Keratinocyte (primary cell): ENCODE data around the gene EHMT1. TPM values are rescaled to one million over a fixed set of nuclear protein-coding genes. Genes with fewer than 3 reads are reported as not detected.

Source experiments
- DNase-seq: peaks from one replicate; pipeline ENCODE4 v3.0.0-alpha.2; 2011; ENCODE audit warnings: low read depth, missing footprints, low spot score
- FAIRE-seq: peaks from 2 replicates; lab custom pipeline; 2011; peaks lifted over from hg19 to GRCh38; lab: Jason Lieb, UNC
- H2AFZ ChIP-seq: 2 replicates; pipeline ENCODE4 v1.6.0; 2012; ENCODE audit warnings: low read length, control low read depth, inconsistent platforms; ENCODE audit not compliant: control insufficient read depth
- H3K27ac ChIP-seq: 2 replicates; pipeline ENCODE4 v1.5.1; 2011; ENCODE audit warnings: low read length; ENCODE audit not compliant: control insufficient read depth, insufficient read depth
- H3K27me3 ChIP-seq: 3 replicates; pipeline ENCODE4 v1.6.0; 2011; ENCODE audit warnings: low read length; ENCODE audit not compliant: control insufficient read depth, insufficient read depth; ENCODE audit errors: extremely low read depth
- H3K36me3 ChIP-seq, 2 experiments: 2 replicates in 1 of 2; 3 replicates in 1 of 2; pipeline ENCODE4 v1.5.1; 2011; ENCODE audit warnings: low read length in 2 of 2, mild to moderate bottlenecking in 1 of 2; ENCODE audit not compliant: control insufficient read depth in 2 of 2, insufficient read depth in 2 of 2; ENCODE audit errors: extremely low read depth in 1 of 2
- H3K4me1 ChIP-seq: 3 replicates; pipeline ENCODE4 v1.5.1; 2011; ENCODE audit warnings: low read length; ENCODE audit not compliant: control insufficient read depth, insufficient read depth; ENCODE audit errors: extremely low read depth
- H3K4me2 ChIP-seq: 3 replicates; pipeline ENCODE4 v1.6.0; 2011; ENCODE audit warnings: low read depth, low read length; ENCODE audit not compliant: control insufficient read depth, insufficient read depth; ENCODE audit errors: extremely low read depth
- H3K4me3 ChIP-seq, 3 experiments: fragments of 200-600 bp in 1 of 3; sonication (generic) in 1 of 3; 2 replicates in 2 of 3; 3 replicates in 1 of 3; pipeline ENCODE4 v1.5.1; 2011 to 2016; ENCODE audit warnings: low read length in 3 of 3, mild to moderate bottlenecking in 3 of 3, control low read depth in 2 of 3, inconsistent platforms in 1 of 3, low read depth in 1 of 3, mixed read lengths in 1 of 3, mixed run types in 1 of 3, moderate library complexity in 1 of 3; ENCODE audit not compliant: control insufficient read depth in 2 of 3, insufficient read depth in 2 of 3; ENCODE audit errors: extremely low read depth in 1 of 3
- H3K79me2 ChIP-seq: 2 replicates; pipeline ENCODE4 v1.6.0; 2012; ENCODE audit warnings: low read length; ENCODE audit not compliant: control insufficient read depth, insufficient read depth
- H3K9ac ChIP-seq: 3 replicates; pipeline ENCODE4 v1.6.0; 2011; ENCODE audit warnings: low read length; ENCODE audit not compliant: control insufficient read depth, insufficient read depth; ENCODE audit errors: extremely low read depth
- H3K9me1 ChIP-seq: 3 replicates; pipeline ENCODE4 v1.6.0; 2011; ENCODE audit warnings: low read length; ENCODE audit not compliant: control insufficient read depth, insufficient read depth; ENCODE audit errors: extremely low read depth
- H3K9me3 ChIP-seq: 2 replicates; pipeline ENCODE4 v1.5.1; 2012; ENCODE audit warnings: low read depth, low read length; ENCODE audit not compliant: control insufficient read depth
- H4K20me1 ChIP-seq: 3 replicates; pipeline ENCODE4 v1.6.0; 2011; ENCODE audit warnings: low read length; ENCODE audit not compliant: control insufficient read depth, insufficient read depth; ENCODE audit errors: extremely low read depth
- CTCF ChIP-seq, 3 experiments: IDR thresholded peaks in 1 of 3; conservative IDR thresholded peaks in 1 of 3; optimal IDR thresholded peaks in 1 of 3; 2 replicates in 2 of 3; 3 replicates in 1 of 3; pipeline versions ENCODE3 to v1.5.1; 2011; ENCODE audit warnings: low read length in 3 of 3, mild to moderate bottlenecking in 3 of 3, moderate library complexity in 2 of 3, control low read depth in 1 of 3, inconsistent platforms in 1 of 3; ENCODE audit not compliant: insufficient read depth in 2 of 3; ENCODE audit errors: extremely low read depth in 1 of 3
- EZH2 ChIP-seq: IDR thresholded peaks from one replicate; pipeline ENCODE4 v1.6.1; 2012; ENCODE audit warnings: inconsistent platforms, mild to moderate bottlenecking, low read length, moderate library complexity
- dilution Hi-C: fragments of 300-500 bp; cut with MboI; formaldehyde crosslinking; loops from one replicate; pipeline ENCODE4 v1.7.0; 2020; ENCODE audit warnings: low sequenced_read_pairs; ENCODE audit not compliant: extremely low pct_ligation_motif_present
- polyA plus RNA-seq, 5 experiments: library from polyadenylated mRNA; depleted of rRNA in 3 of 5; stranded (reverse) in 3 of 5; stranded (forward) in 1 of 5; unstranded in 1 of 5; fragments of >200 nt; gene quantifications; 1 replicate in 1 of 5; 2 replicates in 3 of 5; 3 replicates in 1 of 5; pipeline versions ENCODE4 v1.2.1 to v1.2.3, GENCODE V29; 2011 to 2012; ENCODE audit warnings: missing spikeins in 2 of 5, low read depth in 1 of 5, low replicate concordance in 1 of 5

Gene EHMT1
- polyA plus RNA-seq, 1 donor (not counting 4 experiments of a cell fraction or from before 2014, with no cell fraction given) = 25.9 TPM

GRCh38 chr9:137689745-137690529, 71.1 kb downstream of the EHMT1 start:
- no peak for DNase-seq
- no peak overlapping the region for H3K27ac ChIP-seq
- dilution Hi-C loops = no loop called here
- H4K20me1 ChIP-seq = peaks cover 25% of the 10 kb centered on the region
- H3K9ac ChIP-seq = no peak overlapping the region
- peaks cover 0 to 6% of the 10 kb centered on the region in 2 experiments for H3K36me3 ChIP-seq
- no peak overlapping the region for H3K4me2 ChIP-seq
- H3K4me1 ChIP-seq = no peaks in the 10 kb centered on the region
- TF ChIP-seq CTCF (optimal IDR thresholded peaks at IDR 0.05 in 1 of 3, IDR thresholded peaks at IDR 0.05 in 1 of 3, conservative IDR thresholded peaks at IDR 0.05 in 1 of 3; ENCODE audit: extremely low read depth in 1 of 3, insufficient read depth in 2 of 3, low read length in 3 of 3) (no peak), EZH2 (no peak)
- no peak overlapping the region for H2AFZ ChIP-seq
- H3K4me3 ChIP-seq = no peak overlapping the region
- H3K79me2 ChIP-seq = peaks cover 88% of the 10 kb centered on the region
- H3K27me3 ChIP-seq = no peaks in the 10 kb centered on the region
- H3K9me3 ChIP-seq = no peaks in the 10 kb centered on the region
- no peak for FAIRE-seq
- peaks cover 4% of the 10 kb centered on the region for H3K9me1 ChIP-seq

- Histone ChIP-seq H4K20me1 (peaks cover 28% of the 10 kb centered on the region), H3K27me3 (no peaks in the 10 kb centered on the region), H3K9me3 (no peaks in the 10 kb centered on the region), H3K36me3 (peaks cover 0 to 4% of the 10 kb centered on the region in 2 experiments), H3K4me1 (no peaks in the 10 kb centered on the region), H3K4me3 (no peak overlapping the region), H3K4me2 (no peak overlapping the region), H3K9me1 (peaks cover 4% of the 10 kb centered on the region), H2AFZ (no peak overlapping the region), H3K9ac (no peak overlapping the region), H3K27ac (no peak overlapping the region), H3K79me2 (peaks cover 88% of the 10 kb centered on the region)
- DNase-seq (no peak), FAIRE-seq (no peak)
- dilution Hi-C loops = no loop called here
- TF ChIP-seq EZH2 = no peak
- no peak for TF ChIP-seq CTCF (optimal IDR thresholded peaks at IDR 0.05 in 1 of 3, IDR thresholded peaks at IDR 0.05 in 1 of 3, conservative IDR thresholded peaks at IDR 0.05 in 1 of 3; ENCODE audit: extremely low read depth in 1 of 3, insufficient read depth in 2 of 3, low read length in 3 of 3)
These were observed 72.3 kb downstream of the EHMT1 start for GRCh38 chr9:137690930-137691645.
